ENCODE results near the gene OR2C1. TPM values are rescaled to one million over a fixed set of nuclear protein-coding genes. Genes with fewer than 3 reads are reported as not detected.

The OR2C1 gene
- not detected in 5 replicates for total RNA-seq (2022; extraction: Qiagen RNA extraction)

GRCh38 chr16:3355589-3355988 lies at the start of gene OR2C1:
Gene OR2C1, plus strand, starts transcription at chr16:3355889. Its CDS starts 52 bp downstream, at chr16:3355941.

GRCh38 chr16:3400779-3401688 lies 45.3 kb downstream of the OR2C1 start, which contains the start of the genes ZNF174 and ZSCAN32:
Gene ZNF174, plus strand, starts transcription at chr16:3401215. Its CDS starts 790 bp downstream, at chr16:3402005.
Gene ZSCAN32, minus strand, starts transcription at chr16:3401004. Its CDS starts 3,447 bp downstream, at chr16:3397557.

Other genes starting within 250 kb of the OR2C1 start
- gene ZNF205, start 243.3 kb upstream of the OR2C1 start, total RNA-seq (2022; extraction: Qiagen RNA extraction) = 11.6 to 15.6 TPM (median 14.9 TPM) in 5 replicates
- gene ZNF213, start 220.9 kb upstream of the OR2C1 start, total RNA-seq (2022; extraction: Qiagen RNA extraction) = 9.7 to 13.1 TPM (median 12.8 TPM) in 5 replicates
- gene OR1F1, start 167.7 kb upstream of the OR2C1 start, total RNA-seq (2022; extraction: Qiagen RNA extraction) = 0.13 to 0.59 TPM (median 0.21 TPM) in 5 replicates
- 7.1 to 10.0 TPM (median 7.6 TPM) in 5 replicates for gene ZNF200, start 120.7 kb upstream of the OR2C1 start, total RNA-seq (2022; extraction: Qiagen RNA extraction)
- gene MEFV, start 99.3 kb upstream of the OR2C1 start, total RNA-seq (2022; extraction: Qiagen RNA extraction) = 0.02 to 0.05 TPM (median 0.02 TPM) in 3 of 5 replicates, not detected in the others
- 33.6 to 39.0 TPM (median 34.1 TPM) in 5 replicates for gene ZNF263, start 72.4 kb upstream of the OR2C1 start, total RNA-seq (2022; extraction: Qiagen RNA extraction)
- gene TIGD7, start 50.5 kb upstream of the OR2C1 start, total RNA-seq (2022; extraction: Qiagen RNA extraction) = 0.72 to 1.4 TPM (median 1.2 TPM) in 5 replicates
- 9.5 to 10.4 TPM (median 9.7 TPM) in 5 replicates for gene ZNF75A, start 50.4 kb upstream of the OR2C1 start, total RNA-seq (2022; extraction: Qiagen RNA extraction)
- gene ZSCAN32, start 45.1 kb downstream of the OR2C1 start, total RNA-seq (2022; extraction: Qiagen RNA extraction) = 10.8 to 18.4 TPM (median 14.8 TPM) in 5 replicates
- gene ZNF174, start 45.3 kb downstream of the OR2C1 start, total RNA-seq (2022; extraction: Qiagen RNA extraction) = 12.3 to 14.5 TPM (median 12.8 TPM) in 5 replicates
- 0.95 to 1.3 TPM (median 1.0 TPM) in 5 replicates for gene ZNF597, start 87.6 kb downstream of the OR2C1 start, total RNA-seq (2022; extraction: Qiagen RNA extraction)
- 46.2 to 54.0 TPM (median 52.7 TPM) in 5 replicates for gene NAA60, start 87.8 kb downstream of the OR2C1 start, total RNA-seq (2022; extraction: Qiagen RNA extraction)
- not detected in 5 replicates for gene C16orf90, start 139.6 kb downstream of the OR2C1 start, total RNA-seq (2022; extraction: Qiagen RNA extraction)
- gene CLUAP1, start 145.1 kb downstream of the OR2C1 start, total RNA-seq (2022; extraction: Qiagen RNA extraction) = 17.4 to 20.5 TPM (median 19.0 TPM) in 5 replicates
- 0.02 to 0.08 TPM in 2 of 5 replicates, not detected in the others for gene NLRC3, start 221.5 kb downstream of the OR2C1 start, total RNA-seq (2022; extraction: Qiagen RNA extraction)

Data from A549 treated with AZD2906 at 1 μM for 4 hours (cell line).